Caki2 (cell line): ENCODE data around the gene PEX6. TPM values are rescaled to one million over a fixed set of nuclear protein-coding genes. Genes with fewer than 3 reads are reported as not detected.
"Not testable (repeated sequence)": the region's sequence is repeated elsewhere in the genome, so short reads cannot be mapped to it uniquely, and the experiment has no call there.

Source experiments
- DNase-seq: peaks from one replicate; pipeline ENCODE4 v3.0.0-alpha.2; 2015; ENCODE audit warnings: low read depth
- in situ Hi-C: cut with HindIII; loops from 2 replicates; pipeline ENCODE4 v1.10.0; 2016; ENCODE audit warnings: low sequenced_read_pairs, low pct_unique_long_range_greater_than_20kb, mixed read lengths
- total RNA-seq: library from RNA; depleted of rRNA; stranded (reverse); fragments of >200 nt; shearing (Covaris generic); gene quantifications from 2 replicates; pipeline ENCODE4 v1.2.3, GENCODE V29; 2014; ENCODE audit warnings: low replicate concordance

The PEX6 gene
- total RNA-seq, 1 experiment from 2014 or later, result 31.4 TPM

DNA sequence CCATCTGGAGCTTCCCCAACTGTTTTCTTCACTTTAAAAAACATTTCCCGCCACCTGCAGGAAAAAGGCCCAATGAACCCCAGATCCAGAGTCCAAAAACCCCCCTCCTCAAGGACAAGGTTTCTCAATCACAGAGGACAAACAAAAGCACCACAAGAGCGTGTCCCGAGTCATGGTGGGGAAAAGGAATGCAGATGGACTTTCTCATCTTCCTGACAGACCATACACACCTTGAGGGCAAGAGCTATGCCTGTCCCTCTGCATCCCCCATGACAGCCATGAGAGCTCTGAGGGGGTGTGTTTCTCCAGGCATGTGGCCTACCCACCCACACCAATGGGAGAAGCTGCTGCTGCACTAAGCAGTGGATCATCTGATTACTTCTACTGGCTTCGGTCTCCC is 9.0 kb downstream of the PEX6 start:
- DNase-seq, result no peak
- in situ Hi-C loops, result no loop called here

DNA sequence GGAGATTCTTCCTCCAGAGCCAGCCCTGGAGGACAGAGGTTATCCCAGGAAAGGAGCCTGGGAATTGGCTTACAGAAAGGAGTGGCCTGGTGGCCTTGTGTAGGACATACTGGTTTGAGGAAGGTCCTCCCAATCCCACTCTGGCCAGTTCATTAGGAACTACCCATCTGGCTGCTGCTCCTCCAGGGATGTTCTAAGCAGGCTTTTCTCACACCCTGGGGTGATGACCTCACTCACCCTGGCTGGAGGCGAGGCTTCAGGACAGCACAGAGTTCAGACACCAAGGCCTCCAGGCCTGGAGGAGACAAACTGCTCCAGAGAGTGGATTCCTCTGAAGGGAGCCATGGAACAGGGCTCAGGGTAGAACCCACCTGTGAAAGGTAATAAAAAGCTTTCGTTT is 9.6 kb downstream of the PEX6 start:
- in situ Hi-C loops, result no loop called here
- DNase-seq, result no peak

DNA sequence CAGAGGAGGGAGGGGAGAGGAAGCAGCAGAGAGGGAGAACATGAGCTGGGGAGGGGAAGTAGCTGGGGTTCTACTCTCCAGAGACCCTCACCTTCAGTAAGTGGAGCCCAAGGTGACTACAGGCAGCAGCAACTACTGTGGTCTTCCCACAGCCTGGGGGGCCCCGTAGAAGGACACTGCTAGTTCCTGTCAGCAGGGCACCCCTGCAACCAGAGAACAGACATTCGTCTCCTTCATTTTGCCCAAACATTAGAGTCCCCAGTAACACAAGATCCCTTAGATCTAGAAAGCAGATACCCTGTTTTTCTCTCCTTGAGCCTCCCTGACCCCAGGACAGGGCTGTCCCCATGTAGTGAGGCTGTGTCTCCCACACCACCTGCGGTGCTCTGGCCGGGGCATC is 10.2 kb downstream of the PEX6 start:
- in situ Hi-C loops, result no loop called here
- no peak for DNase-seq

DNA sequence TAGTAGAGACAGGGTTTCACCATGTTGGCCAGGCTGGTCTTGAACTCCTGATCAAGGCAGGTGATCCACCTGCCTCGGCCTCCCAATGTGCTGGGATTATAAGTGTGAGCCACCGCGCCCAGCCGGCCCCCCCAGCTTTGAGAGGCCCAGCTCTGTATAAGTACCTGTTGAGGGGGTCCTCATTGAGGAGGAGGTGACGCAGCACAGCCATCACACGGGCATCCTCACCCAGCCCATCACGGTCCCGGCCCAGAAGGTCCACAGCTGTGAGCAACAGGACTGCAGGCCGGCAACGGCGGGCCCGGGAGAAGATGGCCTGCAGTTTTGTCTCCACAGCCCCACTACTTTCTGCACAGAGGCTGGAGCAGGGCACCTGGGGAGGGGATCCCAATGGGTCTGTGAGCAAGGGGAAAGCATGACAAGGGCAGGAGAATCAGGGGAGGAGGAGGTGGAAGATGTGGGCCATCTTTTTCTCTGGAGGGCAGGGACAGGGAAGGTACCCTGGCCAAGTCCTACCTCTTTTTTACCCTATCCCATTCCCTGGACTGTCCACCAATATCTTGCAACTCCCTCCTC is 10.8 kb downstream of the PEX6 start:
- in situ Hi-C loops, result no loop called here
- DNase-seq, result no peak

DNA sequence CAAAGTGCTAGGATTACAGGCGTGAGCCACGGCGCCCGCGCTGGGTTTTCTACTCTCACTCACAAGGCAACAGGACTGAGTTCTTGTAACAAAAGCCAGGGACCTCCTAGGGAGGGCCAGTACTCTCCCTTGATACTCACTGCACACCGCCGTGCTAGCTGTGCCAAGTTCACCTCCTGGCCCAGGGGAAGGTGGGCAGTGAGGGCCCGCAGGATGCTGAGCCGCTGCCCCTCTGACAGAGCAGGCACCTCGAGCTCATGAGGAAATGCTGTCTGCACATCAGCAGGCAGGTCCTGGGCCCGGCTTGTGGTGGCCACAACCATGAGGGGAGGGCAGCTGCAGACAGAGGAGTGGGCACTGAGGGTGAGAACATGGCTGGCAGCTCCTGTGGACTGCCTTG is 11.8 kb downstream of the PEX6 start:
- DNase-seq, result no peak

DNA sequence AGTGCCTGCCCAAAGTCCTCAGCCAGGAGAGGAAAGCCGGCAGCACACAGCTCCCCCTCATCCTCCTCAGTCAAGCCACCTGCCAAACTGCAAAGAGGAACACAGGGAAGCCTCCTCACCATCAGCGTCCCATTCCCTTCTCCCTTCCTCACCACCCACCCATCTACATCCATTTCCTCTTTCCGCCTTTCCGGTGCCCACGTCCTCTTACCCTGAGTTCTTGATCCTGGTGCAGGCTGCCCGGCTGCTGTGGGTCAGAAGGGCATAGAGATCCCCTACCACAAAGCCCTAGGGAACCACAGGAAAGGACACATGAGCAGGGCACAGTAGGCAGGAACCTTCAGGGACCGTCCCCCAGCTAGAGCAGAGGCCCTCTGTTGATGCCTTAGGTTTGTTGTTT is 12.4 kb downstream of the PEX6 start:
- DNase-seq, result no peak
- in situ Hi-C loops, result no loop called here

More for the DNA sequence above, 11.8 kb downstream of the PEX6 start:
- in situ Hi-C loops, result no loop called here

DNA sequence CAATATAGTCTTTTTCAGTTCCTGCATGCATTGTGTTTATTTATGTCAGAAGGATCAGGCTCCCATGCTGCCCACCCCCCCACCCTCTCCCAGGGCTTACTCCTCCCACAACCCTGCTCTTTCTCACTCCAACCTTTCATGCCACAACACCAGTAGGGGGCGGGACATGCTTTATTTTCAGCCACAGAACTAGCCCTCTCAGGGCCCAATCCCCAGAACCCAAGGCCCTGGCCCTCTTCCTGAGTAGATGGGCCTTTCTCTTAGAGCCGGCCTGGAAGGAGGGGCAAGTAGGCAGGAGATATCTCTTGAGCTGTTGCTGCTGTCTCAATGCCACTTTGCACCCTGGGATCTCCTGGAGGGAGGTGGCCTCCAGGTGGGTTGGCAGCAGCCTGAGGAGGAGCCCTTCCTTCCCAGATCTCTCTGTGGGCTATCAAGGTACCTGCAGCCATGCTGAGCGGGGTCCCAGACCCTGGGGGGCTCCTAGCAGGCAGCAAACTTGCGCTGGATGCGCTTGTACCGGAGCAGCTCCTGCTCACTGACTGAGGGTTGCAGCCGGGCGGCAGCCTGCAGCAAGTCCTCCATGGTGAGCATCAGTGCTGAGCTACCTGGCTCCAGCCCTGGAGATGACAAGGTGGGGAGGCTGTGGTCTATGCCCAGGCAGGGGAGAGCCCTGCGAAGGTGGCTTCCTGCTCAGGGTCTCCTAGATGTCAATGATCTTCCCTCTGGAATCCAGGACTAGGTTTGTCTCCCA is 15.0 kb downstream of the PEX6 start:
- DNase-seq, result peak; percentile 40
- in situ Hi-C loops, result no loop called here

DNA sequence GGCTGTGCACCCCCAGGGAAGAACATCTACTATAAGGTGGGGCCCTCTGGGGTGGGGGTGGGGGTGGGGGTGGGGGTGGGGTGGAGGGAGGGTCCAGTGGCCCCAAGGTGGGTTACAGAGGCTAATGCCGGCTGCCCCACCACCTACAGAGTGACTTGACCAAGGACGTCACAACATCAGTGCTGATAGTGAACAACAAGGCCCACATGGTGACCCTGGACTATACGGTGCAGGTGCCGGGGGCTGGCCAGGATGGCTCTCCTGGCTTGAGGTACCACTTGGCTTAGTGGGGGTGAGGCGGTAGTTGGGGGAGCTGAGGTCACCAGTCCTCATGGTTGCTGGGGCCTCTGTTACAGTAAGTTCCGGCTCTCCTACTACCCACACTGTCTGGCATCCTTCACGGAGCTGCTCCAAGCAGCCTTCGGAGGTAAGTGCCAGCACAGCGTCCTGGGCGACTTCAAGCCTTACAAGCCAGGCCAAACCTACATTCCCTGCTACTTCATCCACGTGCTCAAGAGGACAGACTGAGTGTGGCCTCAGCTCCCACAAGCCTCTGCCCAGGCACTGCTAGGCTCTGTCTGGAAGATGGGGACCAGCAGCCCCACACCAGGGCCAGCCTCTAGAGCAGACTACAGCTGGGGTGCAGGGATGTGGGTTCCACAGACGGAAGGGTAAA is 15.7 kb downstream of the PEX6 start:
- in situ Hi-C loops, result no loop called here
- DNase-seq, result no peak

DNA sequence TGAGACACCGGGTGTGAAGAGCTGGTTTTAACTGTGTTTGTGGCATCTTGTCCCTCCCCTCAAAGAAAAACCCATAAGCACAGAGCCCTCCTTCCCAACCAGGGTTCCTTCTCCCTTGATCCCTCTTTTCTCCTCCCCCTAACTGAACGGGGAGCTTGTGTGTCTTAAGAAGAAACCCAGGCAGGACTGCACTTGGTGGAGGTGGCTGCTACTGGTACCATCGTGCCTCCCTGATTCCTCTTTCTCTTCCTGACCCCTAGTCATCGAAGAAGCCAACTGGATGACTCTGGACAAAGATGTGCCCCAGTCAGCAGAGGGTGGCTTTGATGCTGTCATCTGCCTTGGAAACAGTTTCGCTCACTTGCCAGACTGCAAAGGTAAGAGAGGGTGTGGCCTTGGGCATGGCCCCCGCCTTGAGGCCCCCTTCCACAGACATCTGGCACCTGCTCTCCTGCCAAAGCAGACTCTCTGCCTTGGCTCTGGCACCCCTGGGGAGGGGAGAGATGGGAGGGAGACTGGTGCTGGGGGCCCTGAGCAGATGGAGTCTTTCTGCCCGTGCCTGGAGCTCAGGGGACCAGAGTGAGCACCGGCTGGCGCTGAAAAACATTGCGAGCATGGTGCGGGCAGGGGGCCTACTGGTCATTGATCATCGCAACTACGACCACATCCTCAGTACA is 16.3 kb downstream of the PEX6 start:
- DNase-seq, result no peak
- in situ Hi-C loops, result no loop called here

DNA sequence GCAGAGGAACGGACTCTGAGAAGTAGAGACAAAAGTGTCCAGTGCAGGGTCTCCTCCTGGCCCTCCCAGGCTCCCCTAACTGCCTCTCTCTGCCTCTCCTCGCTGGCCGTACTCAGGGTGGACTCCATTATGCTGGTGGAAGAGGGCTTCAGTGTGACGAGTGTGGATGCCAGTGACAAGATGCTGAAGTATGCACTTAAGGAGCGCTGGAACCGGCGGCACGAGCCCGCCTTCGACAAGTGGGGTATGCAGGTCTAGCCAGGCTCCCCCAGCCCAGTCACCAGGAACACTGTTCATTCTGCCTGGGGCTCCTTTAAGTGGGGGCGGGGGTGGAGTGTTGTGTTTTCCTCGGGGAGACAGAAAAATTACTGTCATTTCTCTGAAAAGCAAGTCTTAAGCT is 16.9 kb downstream of the PEX6 start:
- in situ Hi-C loops, result no loop called here
- DNase-seq, result no peak

DNA sequence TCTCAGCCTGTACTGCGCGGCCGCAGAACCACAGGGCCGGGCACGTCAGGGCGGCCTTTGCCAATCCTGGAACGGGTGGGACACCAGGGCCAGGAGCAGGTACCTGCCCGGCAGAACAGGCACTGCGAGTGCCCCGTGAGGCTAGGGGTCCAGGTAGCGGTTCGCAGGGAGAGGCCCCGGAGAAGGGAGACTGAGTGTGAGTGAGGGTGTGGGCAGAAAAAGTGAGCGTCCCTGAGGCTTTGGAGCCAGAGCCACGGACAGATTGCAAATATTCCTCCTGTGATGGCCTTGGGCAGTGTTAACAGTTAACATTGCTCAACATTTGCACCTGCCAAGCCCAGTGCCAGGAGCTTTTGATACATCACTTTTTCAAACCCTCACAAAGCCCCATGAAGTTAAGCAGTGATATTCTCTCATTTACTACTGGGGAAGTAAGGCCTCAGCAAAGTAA is 17.9 kb downstream of the PEX6 start:
- no peak for DNase-seq
- in situ Hi-C loops, result no loop called here

DNA sequence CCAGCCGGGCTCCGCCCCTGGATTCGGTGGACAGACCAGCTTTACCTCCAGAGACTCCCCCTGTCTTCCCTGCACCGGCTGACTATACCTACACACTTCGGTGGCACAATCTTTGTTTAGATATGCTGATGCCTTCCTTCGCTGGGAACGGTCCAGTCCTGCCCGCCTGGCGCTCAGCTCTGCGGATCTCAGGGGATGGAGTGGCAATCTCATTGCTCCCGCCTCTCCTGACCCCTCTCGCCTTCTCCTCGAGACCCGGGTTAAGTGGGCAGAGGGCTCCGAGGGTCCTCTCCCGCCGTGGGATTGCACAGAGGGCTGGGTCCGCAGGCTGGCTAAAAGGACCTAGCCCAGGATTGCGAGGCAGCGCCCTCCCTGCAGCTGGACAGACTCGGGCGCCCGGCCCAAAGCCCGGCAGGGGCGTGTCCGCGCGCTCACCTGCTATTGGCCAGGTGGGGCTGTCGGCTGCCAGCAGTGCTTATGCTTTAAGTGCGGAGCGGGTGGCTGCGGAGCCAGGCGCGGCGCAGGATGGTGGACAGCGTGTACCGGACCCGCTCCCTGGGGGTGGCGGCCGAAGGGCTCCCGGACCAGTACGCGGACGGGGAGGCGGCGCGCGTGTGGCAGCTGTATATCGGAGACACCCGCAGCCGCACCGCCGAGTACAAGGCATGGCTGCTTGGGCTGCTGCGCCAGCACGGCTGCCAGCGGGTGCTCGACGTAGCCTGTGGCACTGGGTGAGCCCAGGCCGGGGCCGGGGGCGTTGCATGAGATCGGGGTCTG is 18.6 kb downstream of the PEX6 start, which contains the start of gene GNMT:
Gene GNMT, plus strand, starts transcription at position 512 of the 777 bp plus-strand sequence. Its CDS starts 14 bp downstream, at position 526.
- in situ Hi-C loops, result no loop called here
- DNase-seq, result no peak

DNA sequence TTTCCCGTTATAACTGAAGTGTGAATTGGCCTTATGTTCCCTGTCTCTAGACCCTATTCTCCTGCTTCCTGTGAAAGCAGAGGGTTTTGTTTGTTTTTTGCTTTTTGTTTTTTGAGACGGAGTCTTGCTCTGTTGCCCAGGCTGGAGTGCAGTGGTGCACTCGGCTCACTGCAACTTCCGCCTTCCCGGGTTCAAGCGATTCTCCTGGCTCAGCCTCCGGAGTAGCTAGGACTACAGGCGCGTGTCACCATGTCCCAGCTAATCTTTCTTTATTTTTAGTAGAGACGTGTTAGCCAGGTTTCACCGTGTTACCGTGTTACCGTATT is 19.1 kb downstream of the PEX6 start:
- in situ Hi-C loops, result no loop called here
- no peak for DNase-seq

DNA sequence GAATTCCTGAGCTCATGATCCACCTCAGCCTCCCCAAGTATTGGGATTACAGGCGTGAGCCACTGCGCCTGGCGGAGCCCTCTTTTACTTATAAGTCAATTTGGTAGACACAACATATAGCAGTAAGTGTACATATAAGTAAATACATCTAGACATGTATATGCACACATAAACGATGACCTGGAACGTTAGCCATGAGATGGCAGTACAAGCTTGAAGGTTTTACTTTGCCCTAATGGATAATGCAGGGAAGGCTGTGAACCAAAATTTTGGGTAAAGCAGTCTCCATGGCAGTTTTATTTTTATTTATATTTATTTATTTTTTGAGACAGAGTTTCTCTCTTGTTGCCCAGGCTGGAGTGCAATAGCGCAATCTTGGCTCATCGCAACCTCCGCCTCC is 20.9 kb downstream of the PEX6 start:
- in situ Hi-C loops, result no loop called here

DNA sequence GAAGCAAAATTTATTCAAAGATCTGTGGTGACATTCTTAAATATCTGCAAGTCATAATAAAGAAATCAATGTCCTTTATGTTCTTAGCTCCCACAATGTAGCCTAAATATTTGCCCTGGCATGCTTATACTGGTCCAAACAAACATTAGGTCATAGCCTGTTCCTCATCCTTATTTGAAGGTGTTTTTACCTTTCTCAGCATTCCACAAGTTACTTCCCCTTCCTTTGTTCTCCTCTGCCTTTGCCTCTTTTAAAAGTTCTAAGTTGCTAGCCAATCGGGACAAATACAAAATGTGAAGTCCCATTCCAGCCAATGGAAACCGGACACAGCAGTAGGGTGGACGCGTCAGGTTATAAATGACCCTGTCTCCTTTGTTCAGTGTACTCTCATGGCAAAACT is 24.6 kb downstream of the PEX6 start:
- in situ Hi-C loops, DNase-seq: not testable (repeated sequence)

More for the DNA sequence above, 20.9 kb downstream of the PEX6 start:
- DNase-seq, result no peak

DNA sequence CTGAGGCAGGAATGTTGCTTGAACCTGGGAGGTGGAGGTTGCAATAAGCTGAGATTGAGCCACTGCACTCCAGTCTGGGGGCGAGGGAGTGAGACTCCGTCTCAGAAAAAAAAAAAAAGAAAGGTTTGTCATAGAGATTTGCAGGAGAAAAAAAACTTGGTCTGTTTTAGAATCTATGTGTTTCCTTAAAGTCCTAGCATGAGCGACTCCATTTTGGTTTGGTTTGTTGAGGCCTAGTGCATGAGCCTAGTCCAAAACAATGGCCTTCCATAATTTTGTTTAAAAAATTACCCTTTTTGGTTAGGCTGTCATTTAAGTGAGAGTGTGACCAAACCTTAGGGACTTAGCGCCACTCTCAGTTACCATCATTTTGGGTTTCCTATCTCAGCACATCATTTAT is 26.6 kb downstream of the PEX6 start:
- in situ Hi-C loops, result no loop called here

DNA sequence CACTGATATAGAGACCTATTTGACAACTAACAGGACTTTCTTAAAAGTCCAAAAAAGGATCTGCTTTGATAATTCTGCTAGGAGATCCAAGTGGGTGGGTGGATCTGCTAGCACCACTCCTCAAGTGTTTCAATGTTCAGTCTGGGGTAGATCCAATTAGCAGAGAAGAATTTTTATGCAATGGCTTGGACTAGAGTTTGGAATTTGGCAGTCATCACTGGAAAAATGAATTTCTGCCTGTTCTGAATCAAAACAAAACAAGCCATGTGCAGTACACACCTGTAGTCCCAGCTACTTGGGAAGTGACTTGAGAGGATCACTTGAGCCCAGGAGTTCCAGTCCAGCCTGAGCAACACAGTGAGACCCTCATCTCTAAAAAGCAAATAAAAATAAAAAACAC is 31.0 kb downstream of the PEX6 start:
- in situ Hi-C loops, result no loop called here
- DNase-seq, result no peak

More for the DNA sequence above, 26.6 kb downstream of the PEX6 start:
- no peak for DNase-seq

DNA sequence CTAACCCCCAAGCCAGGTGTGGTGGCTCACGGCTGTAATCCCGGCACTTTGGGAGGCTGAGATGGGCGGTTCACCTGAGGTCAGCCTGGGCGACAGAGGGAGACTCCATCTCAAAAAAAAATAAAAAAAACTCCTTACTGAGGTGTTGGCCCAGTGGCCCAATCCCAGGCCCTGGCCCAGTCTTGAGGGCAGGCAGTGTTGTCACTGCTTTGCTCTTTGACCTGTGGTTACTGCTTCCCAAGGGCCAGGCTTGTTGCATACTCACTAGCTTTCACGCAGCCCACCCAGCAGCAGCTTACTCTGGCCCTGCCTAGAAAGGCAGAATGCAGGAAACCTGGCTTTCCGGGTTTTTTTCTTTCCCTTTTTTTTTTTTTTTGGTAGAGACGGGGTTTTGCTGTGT is 36.5 kb downstream of the PEX6 start:
- in situ Hi-C loops, result no loop called here
- DNase-seq, result no peak
